Measurements from ENCODE around the gene IGSF8. TPM values are rescaled to one million over a fixed set of nuclear protein-coding genes. Genes with fewer than 3 reads are reported as not detected.

Gene IGSF8
- total RNA-seq, 6 experiments from 2014 or later = 9.6 to 12.9 (median 11.2) TPM

DNA sequence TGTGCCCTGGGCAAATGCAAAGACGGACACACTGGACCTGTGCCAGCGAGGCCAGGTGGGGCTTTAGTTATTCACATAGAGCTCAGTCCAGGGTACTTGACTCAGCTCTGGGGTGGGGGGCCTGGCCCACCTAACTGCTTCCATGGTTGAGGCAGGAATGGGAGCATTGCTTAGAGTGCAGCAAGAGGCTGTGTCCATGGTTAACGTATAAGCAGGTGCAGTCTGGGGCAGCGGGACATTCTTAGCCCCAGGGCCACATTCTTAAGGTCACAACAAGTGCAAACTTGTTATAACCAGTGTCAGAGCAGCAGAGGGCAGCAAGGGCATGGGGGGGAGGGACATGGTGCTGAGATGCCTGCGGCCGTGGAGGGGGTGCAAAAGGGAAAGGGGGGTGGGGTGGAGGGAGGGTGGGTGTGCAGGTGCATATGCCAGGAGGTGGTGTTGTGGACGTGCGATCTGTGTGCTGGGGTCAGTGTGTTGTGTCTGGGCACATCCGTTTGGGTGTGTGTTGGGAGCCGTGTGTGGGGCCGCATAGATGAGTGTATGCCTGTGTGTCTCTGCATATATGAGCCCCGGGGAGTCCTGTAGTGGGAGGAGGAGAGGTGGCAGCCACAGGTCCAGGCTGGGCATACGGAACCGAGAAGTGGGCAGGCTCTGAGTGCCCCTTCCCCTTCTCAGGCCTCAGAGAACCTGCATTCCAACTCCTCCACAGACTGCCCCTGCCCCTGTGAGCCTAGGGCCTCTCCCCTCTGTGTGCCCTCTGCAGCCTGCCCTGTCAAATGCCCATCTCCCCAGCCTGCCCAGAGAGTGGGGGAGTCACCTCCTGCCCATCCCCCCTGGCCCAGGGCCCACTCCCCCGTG, 36.8 kb downstream of the IGSF8 start:
- no peak for DNase-seq
- Mint-ChIP-seq H3K9me3 (no peaks in the 10 kb centered on the region), H3K27me3 (ENCODE audit: insufficient read depth) (peaks cover 59% of the 10 kb centered on the region), H3K27ac (no peak overlapping the region), H3K4me3 (no peak overlapping the region), H3K36me3 (ENCODE audit: low read depth) (no peaks in the 10 kb centered on the region), H3K4me1 (ENCODE audit: low read depth) (no peaks in the 10 kb centered on the region)
- TF ChIP-seq, protein P1, sequence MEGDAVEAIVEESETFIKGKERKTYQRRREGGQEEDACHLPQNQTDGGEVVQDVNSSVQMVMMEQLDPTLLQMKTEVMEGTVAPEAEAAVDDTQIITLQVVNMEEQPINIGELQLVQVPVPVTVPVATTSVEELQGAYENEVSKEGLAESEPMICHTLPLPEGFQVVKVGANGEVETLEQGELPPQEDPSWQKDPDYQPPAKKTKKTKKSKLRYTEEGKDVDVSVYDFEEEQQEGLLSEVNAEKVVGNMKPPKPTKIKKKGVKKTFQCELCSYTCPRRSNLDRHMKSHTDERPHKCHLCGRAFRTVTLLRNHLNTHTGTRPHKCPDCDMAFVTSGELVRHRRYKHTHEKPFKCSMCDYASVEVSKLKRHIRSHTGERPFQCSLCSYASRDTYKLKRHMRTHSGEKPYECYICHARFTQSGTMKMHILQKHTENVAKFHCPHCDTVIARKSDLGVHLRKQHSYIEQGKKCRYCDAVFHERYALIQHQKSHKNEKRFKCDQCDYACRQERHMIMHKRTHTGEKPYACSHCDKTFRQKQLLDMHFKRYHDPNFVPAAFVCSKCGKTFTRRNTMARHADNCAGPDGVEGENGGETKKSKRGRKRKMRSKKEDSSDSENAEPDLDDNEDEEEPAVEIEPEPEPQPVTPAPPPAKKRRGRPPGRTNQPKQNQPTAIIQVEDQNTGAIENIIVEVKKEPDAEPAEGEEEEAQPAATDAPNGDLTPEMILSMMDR (IDR thresholded peaks at IDR 0.05) = no peak

DNA sequence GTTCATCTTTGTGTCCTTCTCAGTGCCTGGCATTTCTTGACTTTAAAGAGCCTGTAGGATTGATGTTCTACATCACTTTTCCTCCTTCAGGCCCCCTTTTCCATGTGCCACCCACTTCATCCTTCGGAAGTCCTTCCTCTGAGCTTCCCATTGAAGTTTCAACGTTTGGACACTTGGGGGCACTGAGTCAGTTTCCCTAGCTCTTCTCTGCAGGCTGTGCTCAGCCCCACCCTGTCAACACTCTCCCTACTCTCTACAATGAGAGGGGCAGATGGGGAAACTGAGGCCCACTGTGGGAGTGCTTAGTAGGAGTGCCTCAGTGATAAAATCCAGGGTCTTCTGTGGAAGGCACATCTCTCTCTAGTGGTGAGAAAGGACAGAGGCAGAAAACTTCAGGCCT, 40.3 kb downstream of the IGSF8 start:
- Mint-ChIP-seq H3K36me3 (ENCODE audit: low read depth) (no peaks in the 10 kb centered on the region), H3K4me3 (no peak overlapping the region), H3K27me3 (ENCODE audit: insufficient read depth) (peaks cover 64% of the 10 kb centered on the region), H3K27ac (no peak overlapping the region), H3K9me3 (no peaks in the 10 kb centered on the region), H3K4me1 (ENCODE audit: low read depth) (no peaks in the 10 kb centered on the region)
- TF ChIP-seq, protein P1 (IDR thresholded peaks at IDR 0.05) = peak; percentile 63
- DNase-seq = no peak

DNA sequence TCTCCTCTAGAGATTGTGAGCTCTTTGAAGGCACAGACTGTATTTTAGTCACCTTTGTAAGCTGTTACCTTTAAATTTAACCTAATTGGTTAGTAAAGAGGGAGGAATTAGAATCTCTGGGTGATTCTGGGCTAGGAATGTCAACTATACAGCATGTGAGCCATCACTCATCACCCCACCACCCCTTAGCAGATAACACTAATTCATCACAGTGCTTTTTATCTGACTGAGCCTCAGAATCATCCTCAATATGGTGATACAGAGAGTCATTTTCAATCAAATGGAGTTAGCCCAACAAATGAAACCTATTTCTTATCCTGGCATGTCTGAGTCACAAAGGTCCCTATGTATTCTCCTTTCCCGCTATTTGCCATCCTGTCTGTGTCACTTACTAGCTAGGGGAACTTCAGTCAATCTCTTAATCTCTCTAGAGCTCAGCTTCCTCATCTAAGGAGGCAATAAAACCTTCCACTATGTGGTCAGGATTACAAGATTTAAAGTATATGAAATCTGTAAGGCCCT, 41.7 kb downstream of the IGSF8 start:
- Mint-ChIP-seq H3K4me1 (ENCODE audit: low read depth) (no peaks in the 10 kb centered on the region), H3K27ac (no peak overlapping the region), H3K9me3 (no peaks in the 10 kb centered on the region), H3K36me3 (ENCODE audit: low read depth) (no peaks in the 10 kb centered on the region), H3K27me3 (ENCODE audit: insufficient read depth) (peaks cover 67% of the 10 kb centered on the region), H3K4me3 (no peak overlapping the region)
- no peak for DNase-seq
- TF ChIP-seq, protein P1 (IDR thresholded peaks at IDR 0.05) = no peak

DNA sequence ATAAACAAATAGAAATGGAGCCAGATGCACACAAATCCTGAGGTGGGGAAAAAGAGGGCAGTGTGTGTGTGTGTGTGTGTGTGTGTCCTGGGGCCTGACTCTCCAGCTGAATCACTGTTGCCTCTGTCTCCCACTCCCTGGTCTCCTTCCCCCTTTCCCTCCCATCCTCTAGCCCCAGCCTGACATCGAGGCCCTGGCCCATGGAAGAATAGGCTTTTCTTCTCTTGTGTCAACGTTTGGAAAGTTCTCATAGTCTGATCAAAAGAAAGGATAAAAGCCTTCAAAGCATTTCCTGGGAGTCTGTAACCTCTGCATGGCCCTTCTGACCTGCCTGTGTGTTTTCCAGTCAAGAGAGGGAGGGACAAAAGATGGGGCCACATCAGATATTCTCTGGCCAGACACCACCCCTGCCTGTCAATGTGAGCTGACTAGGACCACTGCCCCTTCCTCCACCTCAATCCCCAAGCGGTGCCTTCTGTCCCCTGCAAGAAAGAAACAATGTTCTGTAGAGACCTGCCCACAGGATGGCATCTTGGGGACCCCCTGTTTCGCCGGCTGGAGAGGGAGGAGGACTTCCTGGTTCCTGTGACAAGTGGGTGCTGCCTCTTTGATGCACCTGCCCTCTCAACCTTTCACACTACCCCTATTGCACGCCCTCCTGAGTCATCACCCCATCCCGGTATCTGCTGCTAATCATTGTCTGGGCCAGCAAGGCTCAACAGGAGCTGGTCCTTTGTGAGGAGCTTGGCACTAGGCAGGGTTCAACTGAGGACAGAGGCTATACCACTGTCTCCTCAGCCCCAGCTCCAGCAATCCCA, 44.7 kb downstream of the IGSF8 start:
- Mint-ChIP-seq H3K27me3 (ENCODE audit: insufficient read depth) (peaks cover 61% of the 10 kb centered on the region), H3K4me3 (no peak overlapping the region), H3K36me3 (ENCODE audit: low read depth) (no peaks in the 10 kb centered on the region), H3K4me1 (ENCODE audit: low read depth) (peaks cover 2% of the 10 kb centered on the region), H3K27ac (no peak overlapping the region), H3K9me3 (no peaks in the 10 kb centered on the region)
- DNase-seq = no peak
- TF ChIP-seq, protein P1 (IDR thresholded peaks at IDR 0.05) = no peak

DNA sequence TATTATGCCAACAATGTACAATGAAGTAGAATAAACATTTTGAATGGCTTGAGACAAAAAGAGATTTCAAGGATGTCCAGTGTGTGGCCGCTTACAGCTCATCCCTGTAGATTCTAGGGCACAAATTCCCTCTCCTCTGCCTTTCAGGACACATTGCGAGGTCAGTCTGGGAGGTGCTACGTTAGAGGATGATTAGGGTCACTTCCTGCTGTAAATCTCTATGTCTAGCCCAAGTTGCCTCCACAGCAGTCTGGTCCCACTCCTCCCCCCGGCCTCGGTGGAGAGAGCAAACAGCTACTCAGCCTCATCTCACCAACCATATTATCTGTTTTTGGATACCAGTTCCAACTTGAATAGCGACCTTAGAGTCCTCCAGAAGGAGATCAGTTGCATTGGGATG, 45.5 kb downstream of the IGSF8 start:
- Mint-ChIP-seq H3K27ac (no peak overlapping the region), H3K4me3 (no peak overlapping the region), H3K36me3 (ENCODE audit: low read depth) (no peaks in the 10 kb centered on the region), H3K4me1 (ENCODE audit: low read depth) (peaks cover 6% of the 10 kb centered on the region), H3K9me3 (no peaks in the 10 kb centered on the region), H3K27me3 (ENCODE audit: insufficient read depth) (peaks cover 58% of the 10 kb centered on the region)
- no peak for DNase-seq
- TF ChIP-seq, protein P1 (IDR thresholded peaks at IDR 0.05) = no peak
